ENCODE results near the gene MSLN.

Gene MSLN

DNA sequence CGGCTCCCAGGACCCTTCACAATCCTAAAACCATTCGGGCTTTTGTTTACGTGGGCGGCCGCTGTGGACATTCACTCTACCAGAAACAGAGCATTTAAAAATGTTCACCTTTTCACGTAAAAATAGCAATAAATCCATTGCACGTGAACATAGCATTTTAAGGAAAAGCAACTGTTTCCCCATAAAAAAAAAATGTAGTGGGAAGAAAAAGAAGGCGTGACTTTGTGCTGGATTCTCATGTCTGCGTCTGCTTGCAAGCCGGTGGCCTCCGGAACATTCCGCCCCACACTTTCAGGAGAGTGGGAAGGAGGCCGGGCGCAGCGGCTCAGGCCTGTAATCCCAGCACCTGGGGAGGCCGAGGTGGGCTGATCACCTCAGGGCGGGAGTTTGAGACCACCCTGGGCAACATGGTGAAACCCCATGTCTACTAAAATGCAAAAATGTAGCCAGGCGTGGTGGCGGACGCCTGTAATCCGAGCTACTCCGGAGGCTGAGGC lies 53.4 kb downstream of the MSLN start:
- no peak for DNase-seq

DNA sequence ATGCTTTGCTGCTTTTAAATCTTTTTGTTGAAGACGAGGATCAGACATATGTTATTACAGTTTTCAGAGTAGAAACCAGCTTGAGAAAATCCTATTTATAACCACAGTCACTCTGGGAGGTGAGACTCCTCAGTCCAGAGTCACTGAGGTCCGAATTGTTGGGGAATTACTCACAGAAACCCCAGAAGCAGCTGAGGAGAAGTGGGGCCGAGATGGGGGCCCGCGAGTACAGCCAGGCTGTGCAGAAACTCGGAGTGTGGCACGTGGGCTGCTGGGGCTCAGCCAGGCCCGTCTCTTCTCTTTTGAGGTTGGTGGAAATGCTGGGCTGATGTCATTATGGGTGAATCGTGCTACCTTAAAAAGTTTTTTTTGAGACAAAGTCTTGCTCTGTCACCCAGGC lies 54.4 kb downstream of the MSLN start:
- no peak for DNase-seq

DNA sequence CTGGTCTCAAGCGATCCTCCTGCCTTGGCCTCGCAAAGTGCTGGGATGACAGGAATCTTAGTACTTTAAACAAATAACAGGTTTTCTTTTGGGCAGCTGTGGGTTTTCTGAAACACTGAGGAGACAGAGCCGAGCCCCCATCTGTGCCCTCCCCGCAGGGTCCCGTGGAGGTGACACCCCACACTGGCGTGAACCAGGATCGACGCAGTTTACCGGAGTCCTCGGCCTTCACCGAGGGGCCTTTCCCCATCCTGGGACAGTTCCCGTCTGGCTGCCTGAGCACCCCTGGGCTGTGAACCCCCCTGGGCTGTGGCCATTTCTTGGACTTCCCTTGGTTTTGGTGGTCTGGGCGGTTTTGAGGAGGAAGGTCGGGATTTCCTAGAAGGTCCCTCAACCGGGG lies 55.3 kb downstream of the MSLN start:
- DNase-seq = no peak

DNA sequence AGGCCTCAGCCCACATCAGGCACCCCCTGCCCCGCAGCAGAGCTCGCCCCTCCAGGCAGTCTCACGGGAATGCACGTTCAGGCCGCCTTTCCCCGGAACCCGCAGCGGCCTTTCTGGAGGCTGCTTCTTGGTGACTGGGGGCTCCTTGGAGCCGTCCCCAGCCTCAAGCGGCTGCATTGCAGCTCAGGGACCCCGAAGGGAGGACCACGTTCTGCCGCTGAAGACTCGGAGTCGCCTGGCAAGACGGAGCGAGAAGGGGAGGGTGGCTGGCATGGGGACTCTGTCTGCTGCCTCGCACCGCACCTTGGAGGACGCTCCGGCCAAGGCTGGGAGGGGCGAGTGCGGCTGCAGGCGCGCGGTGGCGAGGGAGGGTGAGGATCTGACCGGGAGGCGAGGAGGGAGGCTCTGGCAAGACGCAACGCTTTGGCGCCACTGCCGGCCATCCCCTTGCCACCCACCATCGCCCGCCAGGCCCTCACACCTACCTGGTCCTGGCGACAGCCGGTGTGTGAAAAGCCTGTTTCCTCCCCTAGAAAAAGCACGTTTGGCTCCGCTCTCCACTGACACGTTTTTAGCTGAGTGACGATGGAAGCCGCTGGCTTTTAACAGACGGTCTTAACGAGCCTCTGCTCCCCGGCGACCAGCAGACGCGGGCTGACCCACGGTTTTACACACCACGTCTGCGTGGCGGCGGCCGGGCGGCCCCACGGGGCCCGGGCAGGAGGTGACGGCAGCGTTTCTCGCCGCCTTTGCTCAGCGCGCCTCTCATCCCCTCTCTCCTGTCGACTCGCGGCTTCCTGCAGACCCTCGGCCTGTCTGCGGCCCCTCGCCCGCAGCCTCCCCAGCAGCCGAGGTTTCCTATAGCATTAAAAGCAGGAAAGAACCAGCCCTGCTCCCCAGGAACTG lies 56.7 kb downstream of the MSLN start:
- DNase-seq = no peak

DNA sequence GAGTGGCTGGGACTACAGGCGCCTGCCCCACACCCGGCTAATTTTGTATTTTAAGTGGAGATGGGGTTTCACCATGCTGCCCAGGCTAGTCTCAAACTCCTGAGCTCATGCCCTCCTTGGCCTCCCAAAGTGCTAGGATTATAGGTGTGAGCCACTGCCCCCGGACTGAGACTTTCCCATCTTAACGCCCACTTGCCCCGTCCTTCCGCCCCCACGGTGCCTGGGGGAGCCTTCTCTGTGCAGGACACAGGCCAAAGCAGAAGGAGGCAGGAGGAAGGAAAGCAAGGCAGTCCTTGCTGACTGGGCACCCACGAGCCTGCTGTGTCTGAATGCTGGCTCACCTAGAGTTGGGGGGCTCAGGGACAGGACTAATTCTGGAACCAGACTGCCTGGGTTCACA lies 57.6 kb downstream of the MSLN start:
- DNase-seq = no peak
